ENCODE data around the gene ZBTB8A.

DNA sequence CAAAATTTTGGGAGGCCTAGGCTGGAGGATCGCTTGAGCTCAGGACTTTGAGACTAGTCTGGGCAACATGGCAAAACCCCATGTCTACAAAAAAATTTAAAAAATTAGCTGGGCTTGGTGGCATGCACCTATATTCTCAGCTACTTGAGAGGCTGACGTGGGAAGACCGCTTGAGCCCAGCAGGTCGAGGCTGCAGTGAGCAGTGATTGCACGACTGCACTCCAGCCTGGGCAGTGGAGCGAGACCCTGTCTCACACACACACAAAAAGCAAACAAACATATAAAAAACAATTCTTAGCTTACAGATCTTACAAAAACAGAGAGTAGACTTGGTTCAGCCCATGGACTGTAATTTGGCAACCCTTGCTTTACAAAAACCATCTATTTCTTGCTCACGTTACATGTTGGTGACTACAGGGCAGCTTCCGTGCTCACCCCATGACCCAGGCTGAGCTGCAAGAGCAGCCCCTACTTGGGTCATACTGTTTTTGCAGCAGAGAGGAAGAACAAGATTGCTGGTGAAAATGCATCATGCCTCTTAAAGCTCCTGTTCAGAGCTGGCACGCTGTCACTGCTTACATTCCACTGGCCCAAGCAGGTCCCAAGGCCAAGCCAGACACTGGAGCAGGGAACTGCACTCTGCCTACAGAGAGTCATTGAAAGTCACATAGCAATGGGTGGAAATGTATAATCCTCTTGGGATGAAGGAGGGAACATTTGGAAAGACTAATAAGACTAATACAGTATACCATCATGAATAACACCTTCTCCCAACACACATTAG is 13.4 kb upstream of the ZBTB8A start:
- TF ChIP-seq, protein P1, sequence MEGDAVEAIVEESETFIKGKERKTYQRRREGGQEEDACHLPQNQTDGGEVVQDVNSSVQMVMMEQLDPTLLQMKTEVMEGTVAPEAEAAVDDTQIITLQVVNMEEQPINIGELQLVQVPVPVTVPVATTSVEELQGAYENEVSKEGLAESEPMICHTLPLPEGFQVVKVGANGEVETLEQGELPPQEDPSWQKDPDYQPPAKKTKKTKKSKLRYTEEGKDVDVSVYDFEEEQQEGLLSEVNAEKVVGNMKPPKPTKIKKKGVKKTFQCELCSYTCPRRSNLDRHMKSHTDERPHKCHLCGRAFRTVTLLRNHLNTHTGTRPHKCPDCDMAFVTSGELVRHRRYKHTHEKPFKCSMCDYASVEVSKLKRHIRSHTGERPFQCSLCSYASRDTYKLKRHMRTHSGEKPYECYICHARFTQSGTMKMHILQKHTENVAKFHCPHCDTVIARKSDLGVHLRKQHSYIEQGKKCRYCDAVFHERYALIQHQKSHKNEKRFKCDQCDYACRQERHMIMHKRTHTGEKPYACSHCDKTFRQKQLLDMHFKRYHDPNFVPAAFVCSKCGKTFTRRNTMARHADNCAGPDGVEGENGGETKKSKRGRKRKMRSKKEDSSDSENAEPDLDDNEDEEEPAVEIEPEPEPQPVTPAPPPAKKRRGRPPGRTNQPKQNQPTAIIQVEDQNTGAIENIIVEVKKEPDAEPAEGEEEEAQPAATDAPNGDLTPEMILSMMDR (IDR thresholded peaks at IDR 0.05 in 8 of 11, conservative IDR thresholded peaks at IDR 0.05 in 3 of 11): no peak
- TF ChIP-seq POLR2A (IDR thresholded peaks at IDR 0.05): no peak
